HG02981 (cell line): ENCODE results near the gene SORBS1.
"Not testable (repeated sequence)": the region's sequence is repeated elsewhere in the genome, so short reads cannot be mapped to it uniquely, and the experiment has no call there.

ENCODE experiments used
- ATAC-seq: cut with Tn5 transposase; IDR thresholded peaks from one replicate; pipeline ENCODE4 v1.9.1; 2021; ENCODE audit warnings: mild to moderate bottlenecking, moderate library complexity; ENCODE audit not compliant: unreplicated experiment

Gene SORBS1

DNA sequence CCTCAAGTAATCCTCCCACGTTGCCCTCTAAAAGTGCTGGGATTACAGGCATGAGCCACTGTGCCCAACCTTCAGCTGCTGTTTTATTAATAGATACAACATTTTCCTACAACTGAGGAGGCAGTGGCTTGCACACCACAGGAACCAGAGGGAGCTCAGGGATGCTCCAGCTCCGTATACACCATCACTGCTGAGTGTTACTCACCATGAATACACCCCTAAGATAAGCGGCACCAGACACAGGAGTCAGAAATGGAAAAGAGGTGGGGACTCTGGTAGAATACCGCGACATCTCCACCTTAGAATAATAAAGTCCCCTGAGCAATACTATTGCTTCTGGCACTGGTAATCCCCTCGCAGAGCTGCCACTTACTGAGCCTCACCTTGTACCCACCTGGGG is 201.7 kb downstream of the SORBS1 start:
- no peak for ATAC-seq

- ATAC-seq = no peak
Measured at GRCh38 chr10:95356190-95356955, 204.8 kb downstream of the SORBS1 start.

DNA sequence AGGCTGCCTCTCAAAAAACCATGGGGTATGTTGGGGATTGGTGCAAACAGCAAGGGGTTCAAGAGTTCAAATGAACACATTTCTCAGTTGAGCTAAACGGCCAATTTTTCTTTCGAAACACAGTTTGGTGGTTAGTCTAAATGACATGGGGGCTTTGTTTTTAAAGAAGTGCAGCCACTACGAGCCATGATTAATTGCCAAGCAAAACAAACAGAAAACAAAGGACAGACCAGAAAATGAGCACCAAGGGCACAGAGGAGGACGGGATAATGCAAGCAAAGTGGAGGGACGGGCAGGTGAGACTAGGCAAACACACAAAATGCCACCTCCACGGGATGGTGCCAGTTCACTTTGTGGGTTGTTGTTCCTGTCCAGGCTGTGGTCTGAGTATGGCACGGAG is 205.9 kb downstream of the SORBS1 start:
- no peak for ATAC-seq

GRCh38 chr10:95354110-95354509 is 207.1 kb downstream of the SORBS1 start:
- no peak for ATAC-seq

GRCh38 chr10:95353123-95353522 is 208.0 kb downstream of the SORBS1 start:
- ATAC-seq = no peak

- ATAC-seq = no peak
Measured at GRCh38 chr10:95352684-95353083, 208.5 kb downstream of the SORBS1 start.

- no peak for ATAC-seq
Measured at GRCh38 chr10:95350830-95351228, 210.3 kb downstream of the SORBS1 start.

GRCh38 chr10:95350219-95350829 is 210.8 kb downstream of the SORBS1 start:
- no peak for ATAC-seq

DNA sequence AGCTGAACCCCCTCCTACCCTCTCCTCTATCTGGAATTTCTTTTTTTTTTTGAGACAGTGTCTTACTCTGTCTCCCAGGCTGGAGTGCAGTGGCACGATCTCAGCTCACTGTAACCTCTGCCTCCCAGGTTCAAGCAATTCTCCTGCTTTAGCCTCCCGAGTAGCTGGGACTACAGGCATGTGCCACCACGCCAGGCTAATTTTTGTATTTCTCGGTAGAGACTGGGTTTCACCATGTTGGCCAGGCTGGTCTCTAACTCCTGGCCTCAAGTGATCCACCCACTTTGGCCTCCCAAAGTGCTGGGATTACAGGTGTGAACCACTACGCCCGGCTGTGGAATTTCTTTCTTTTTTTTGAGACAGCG is 213.8 kb downstream of the SORBS1 start:
- not testable (repeated sequence) for ATAC-seq

DNA sequence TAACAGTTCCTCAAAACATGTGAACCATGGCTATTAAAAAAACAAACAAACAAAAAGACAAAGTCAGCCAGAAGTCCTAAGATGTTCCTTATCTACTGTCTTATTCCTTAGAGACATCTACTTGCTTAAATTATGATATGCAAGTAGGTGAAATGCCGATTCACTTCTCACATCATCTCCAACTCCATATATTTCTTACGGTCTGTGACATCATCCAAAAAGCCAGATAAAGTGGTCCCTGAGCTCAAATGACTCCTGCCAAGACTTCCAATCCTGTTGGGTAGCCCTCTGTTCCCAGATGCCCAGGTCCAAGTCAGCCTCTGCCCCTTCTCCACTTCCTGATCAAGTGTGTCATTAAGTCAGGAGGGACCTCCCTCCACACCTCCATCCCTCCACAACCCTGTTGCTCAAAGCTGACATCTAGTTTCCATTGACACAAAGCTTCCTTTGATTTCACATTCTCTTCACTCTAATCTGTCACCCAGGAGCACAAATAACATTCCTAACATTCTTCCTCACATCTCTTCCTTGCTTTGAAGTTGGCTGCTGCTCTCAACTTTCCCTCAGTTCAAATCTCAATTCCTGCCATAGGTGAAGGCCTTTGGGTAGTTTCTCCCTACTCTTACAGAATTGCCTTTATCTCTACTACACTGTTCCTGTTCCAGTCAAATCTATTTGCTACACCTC is 214.3 kb downstream of the SORBS1 start:
- no peak for ATAC-seq

GRCh38 chr10:95343573-95343972 is 217.6 kb downstream of the SORBS1 start:
- ATAC-seq = no peak

- no peak for ATAC-seq
Measured at GRCh38 chr10:95341716-95342130, 219.4 kb downstream of the SORBS1 start.

- no peak for ATAC-seq
Measured at GRCh38 chr10:95339863-95340262, 221.3 kb downstream of the SORBS1 start.

DNA sequence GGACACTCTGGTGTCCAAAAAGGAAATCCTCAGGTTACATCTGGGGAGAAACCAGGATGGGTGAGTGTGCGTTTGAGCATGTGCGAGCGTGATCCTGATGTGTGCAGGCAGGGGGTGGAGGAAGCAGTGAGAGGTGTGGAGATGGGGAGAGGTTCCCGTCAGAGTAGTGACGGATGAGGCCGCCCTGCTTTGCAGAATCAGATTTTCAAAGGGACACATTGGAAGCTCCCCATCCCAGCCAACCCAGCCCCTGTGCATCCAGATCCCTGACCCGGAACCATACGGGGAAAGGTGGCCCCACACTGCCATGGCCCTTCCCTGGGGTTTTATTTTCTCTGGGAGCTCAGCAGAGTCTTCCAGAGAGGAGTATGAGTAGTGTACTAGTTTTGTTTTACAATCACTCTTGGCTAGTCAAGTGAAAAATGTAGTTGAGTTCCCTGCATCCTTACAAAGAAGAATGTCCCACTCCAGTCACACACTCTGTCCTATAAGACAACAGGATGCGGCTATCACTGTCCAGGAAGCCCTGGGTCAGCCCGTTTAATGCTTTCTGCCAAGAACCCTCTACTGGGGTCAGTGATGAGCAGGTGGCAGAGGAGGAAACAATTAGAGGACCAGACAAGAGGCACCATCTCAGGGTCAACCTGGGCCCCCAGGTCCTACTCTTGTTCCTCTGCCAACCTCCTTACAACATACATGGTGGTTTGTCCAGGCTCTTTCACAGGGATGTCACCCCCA is 223.6 kb downstream of the SORBS1 start:
- no peak for ATAC-seq

- no peak for ATAC-seq
Measured at GRCh38 chr10:95336702-95337101, 224.5 kb downstream of the SORBS1 start.

GRCh38 chr10:95335933-95336699 is 225.1 kb downstream of the SORBS1 start:
- ATAC-seq = no peak

GRCh38 chr10:95334805-95335144 is 226.4 kb downstream of the SORBS1 start:
- ATAC-seq = no peak

GRCh38 chr10:95333997-95334804 is 227.0 kb downstream of the SORBS1 start:
- no peak for ATAC-seq

- ATAC-seq = no peak
Measured at GRCh38 chr10:95332666-95333249, 228.4 kb downstream of the SORBS1 start.
